HCT116 (cell line): ENCODE measurements around the gene PRM2. TPM values are rescaled to one million over a fixed set of nuclear protein-coding genes. Genes with fewer than 3 reads are reported as not detected.

Experiments
- ATAC-seq: fragments of 200-7000 bp; cut with Tn5 transposase; 2 replicates; pipeline ENCODE4 v1.9.1; 2020; ENCODE audit warnings: mild to moderate bottlenecking, moderate library complexity
- BruUV-seq: library from RNA; stranded (reverse); fragments of 400-500 nt; replicated peaks from 2 replicates; lab custom pipeline; 2021; lab: Mats Ljungman, UMichigan
- CTCF ChIA-PET: fragments of 300-600 bp; sonication (Branson Sonifier 250); formaldehyde crosslinking; loops from one replicate; lab custom pipeline; 2021; ENCODE audit warnings: antibody characterized with exemption; lab: Charles Lee
- POLR2A ChIA-PET: fragments of 300-600, 350-600 bp; sonication (Branson Sonifier 250); formaldehyde crosslinking; loops from one replicate; lab custom pipeline; 2021; ENCODE audit warnings: antibody characterized with exemption; lab: Charles Lee
- RAD21 ChIA-PET, 2 experiments: fragments of 300-600 bp; sonication (Branson Sonifier 250); formaldehyde crosslinking; loops; one replicate each; lab custom pipeline; 2023; ENCODE audit warnings: low total read pairs in 2 of 2; ENCODE audit not compliant: uncharacterized antibody in 2 of 2, unreplicated experiment in 2 of 2, low non-redundant PET in 1 of 2; lab: Charles Lee
- DNase-seq: peaks from one replicate; pipeline ENCODE4 v3.0.0-alpha.2; 2010; ENCODE audit warnings: low read depth, low spot score
- H2AFZ ChIP-seq: fragments of 200-600 bp; shearing (Covaris generic), sonication (generic); 2 replicates; pipeline ENCODE4 v1.6.1; 2017; ENCODE audit warnings: low read depth, mixed run types, mixed read lengths, antibody characterized with exemption, low read length; ENCODE audit not compliant: poor library complexity, severe bottlenecking
- H3K27ac ChIP-seq: 2 replicates; pipeline ENCODE4 v1.5.1; 2012; ENCODE audit warnings: low read depth, low read length
- H3K27me3 ChIP-seq: fragments of 200-600 bp; sonication (generic); 2 replicates; pipeline ENCODE4 v1.6.1; 2016; ENCODE audit warnings: mixed run types, low read length, mixed read lengths; ENCODE audit not compliant: insufficient read depth
- H3K36me3 ChIP-seq, 2 experiments: fragments of 200-500 bp in 1 of 2; fragments of 200-600 bp in 1 of 2; sonication (Bioruptor generic) in 1 of 2; sonication (generic) in 1 of 2; 2 replicates each; pipeline versions ENCODE4 v1.5.1 to v1.6.1; 2014 to 2016; ENCODE audit warnings: low read length in 2 of 2, inconsistent platforms in 1 of 2, mixed read lengths in 1 of 2, mixed run types in 1 of 2; ENCODE audit not compliant: insufficient read depth in 2 of 2, control insufficient read depth in 1 of 2
- H3K4me1 ChIP-seq, 2 experiments: fragments of 200-600 bp in 1 of 2; sonication (generic) in 1 of 2; 2 replicates each; pipeline versions ENCODE4 v1.5.1 to v1.6.1; 2012 to 2017; ENCODE audit warnings: low read length in 2 of 2, inconsistent platforms in 1 of 2, mild to moderate bottlenecking in 1 of 2, mixed read lengths in 1 of 2, mixed run types in 1 of 2, moderate library complexity in 1 of 2; ENCODE audit not compliant: insufficient read depth in 2 of 2, control insufficient read depth in 1 of 2
- H3K4me2 ChIP-seq: fragments of 200-600 bp; sonication (generic); 2 replicates; pipeline ENCODE4 v1.6.1; 2017; ENCODE audit warnings: mixed run types, low read length, mixed read lengths
- H3K4me3 ChIP-seq, 2 experiments: fragments of 200-600 bp in 1 of 2; sonication (generic) in 1 of 2; replicated peaks in 1 of 2; 2 replicates each; pipeline ENCODE4 v1.5.1; 2011 to 2016; ENCODE audit warnings: low read length in 2 of 2, control low read depth in 1 of 2, low read depth in 1 of 2, mild to moderate bottlenecking in 1 of 2, mixed read lengths in 1 of 2, mixed run types in 1 of 2
- H3K79me2 ChIP-seq: fragments of 200-600 bp; sonication (generic); 2 replicates; pipeline ENCODE4 v1.6.1; 2017; ENCODE audit warnings: mild to moderate bottlenecking, mixed run types, low read length, moderate library complexity, mixed read lengths; ENCODE audit not compliant: insufficient read depth
- H3K9ac ChIP-seq: fragments of 200-600 bp; sonication (generic); 2 replicates; pipeline ENCODE4 v1.6.1; 2016; ENCODE audit warnings: low read length, mixed read lengths
- H3K9me2 ChIP-seq: fragments of 200-600 bp; sonication (generic), shearing (Covaris generic); 2 replicates; pipeline ENCODE4 v1.6.1; 2017; ENCODE audit warnings: mixed run types, mild to moderate bottlenecking, moderate library complexity; ENCODE audit not compliant: insufficient read depth
- H3K9me3 ChIP-seq, 2 experiments: fragments of 200-500 bp in 1 of 2; fragments of 200-600 bp in 1 of 2; sonication (Bioruptor generic) in 1 of 2; sonication (generic) in 1 of 2; 2 replicates each; pipeline ENCODE4 v1.6.1; 2014 to 2017; ENCODE audit warnings: low read length in 2 of 2, mixed read lengths in 2 of 2, inconsistent platforms in 1 of 2, low read depth in 1 of 2, mild to moderate bottlenecking in 1 of 2, mixed run types in 1 of 2, moderate library complexity in 1 of 2; ENCODE audit not compliant: control insufficient read depth in 1 of 2, insufficient read depth in 1 of 2
- H4K20me1 ChIP-seq: fragments of 200-600 bp; sonication (generic), shearing (Covaris generic); 2 replicates; pipeline ENCODE4 v1.6.1; 2017; ENCODE audit warnings: mixed run types, mild to moderate bottlenecking, moderate library complexity; ENCODE audit not compliant: insufficient read depth
- EZH2 ChIP-seq: fragments of 200-600 bp; sonication (generic); IDR thresholded peaks from 2 replicates; pipeline ENCODE4 v1.6.1; 2017; ENCODE audit warnings: antibody characterized with exemption, mixed run types
- FOSL1 ChIP-seq: IDR thresholded peaks from 2 replicates; pipeline ENCODE4 v1.6.1; 2012; ENCODE audit warnings: low read depth
- RAD21 ChIP-seq: IDR thresholded peaks from 2 replicates; pipeline ENCODE4 v1.6.1; 2012; ENCODE audit warnings: low read depth, mild to moderate bottlenecking
- SP1 ChIP-seq: IDR thresholded peaks from 2 replicates; pipeline ENCODE4 v1.6.1; 2012; ENCODE audit warnings: low read depth
- TCF7L2 ChIP-seq: IDR thresholded peaks from 2 replicates; pipeline ENCODE4 v1.7.0; 2011; ENCODE audit warnings: borderline replicate concordance, inconsistent platforms; ENCODE audit not compliant: insufficient read depth, insufficient read length; ENCODE audit errors: extremely low read depth
- YY1 ChIP-seq: IDR thresholded peaks from 2 replicates; pipeline ENCODE4 v1.6.1; 2011; ENCODE audit warnings: low read length, low read depth, moderate library complexity, mild to moderate bottlenecking; ENCODE audit not compliant: insufficient replicate concordance; ENCODE audit errors: extremely low read depth
- ZFX ChIP-seq: fragments of 450-650 bp; IDR thresholded peaks from 2 replicates; pipeline ENCODE4 v1.6.1; 2017
- ZNF274 ChIP-seq: fragments of 200-500 bp; sonication (Bioruptor generic); IDR thresholded peaks from 2 replicates; pipeline ENCODE4 v1.6.1; 2014; ENCODE audit warnings: mild to moderate bottlenecking, low read depth, low read length, inconsistent platforms
- intact Hi-C: fragments of 100-400 bp; cut with micrococcal nuclease; formaldehyde crosslinking; loops from 2 replicates; pipeline ENCODE4 v1.10.0; 2022
- total RNA-seq: library from RNA; stranded (reverse); gene quantifications from one replicate; pipeline ENCODE4 v1.2.1, GENCODE V29; 2021; ENCODE audit not compliant: unreplicated experiment
- TF ChIP-seq, protein P1 (sequence below): IDR thresholded peaks from 2 replicates; pipeline ENCODE4 v1.6.1; 2012
- TF ChIP-seq, protein P2 (sequence below), 3 experiments: fragments of 200-600 bp in 1 of 3; sonication (generic) in 1 of 3; IDR thresholded peaks in 2 of 3; conservative IDR thresholded peaks in 1 of 3; 2 replicates each; pipeline ENCODE4 v1.5.1; 2012 to 2017; ENCODE audit warnings: low read depth in 2 of 3, low read length in 2 of 3, antibody characterized with exemption in 1 of 3, borderline replicate concordance in 1 of 3, control low read depth in 1 of 3, mild to moderate bottlenecking in 1 of 3, mixed read lengths in 1 of 3, mixed run types in 1 of 3, moderate library complexity in 1 of 3; ENCODE audit not compliant: insufficient read depth in 1 of 3
- TF ChIP-seq, protein P3 (sequence below): IDR thresholded peaks from 2 replicates; pipeline ENCODE4 v1.6.1; 2011; ENCODE audit warnings: mild to moderate bottlenecking, low read length, moderate library complexity; ENCODE audit not compliant: insufficient replicate concordance; ENCODE audit errors: extremely low read depth
- TF ChIP-seq, protein P4 (sequence below): IDR thresholded peaks from 2 replicates; pipeline ENCODE4 v1.6.1; 2012

The PRM2 gene
- total RNA-seq, 1 experiment from 2014 or later = not detected

DNA sequence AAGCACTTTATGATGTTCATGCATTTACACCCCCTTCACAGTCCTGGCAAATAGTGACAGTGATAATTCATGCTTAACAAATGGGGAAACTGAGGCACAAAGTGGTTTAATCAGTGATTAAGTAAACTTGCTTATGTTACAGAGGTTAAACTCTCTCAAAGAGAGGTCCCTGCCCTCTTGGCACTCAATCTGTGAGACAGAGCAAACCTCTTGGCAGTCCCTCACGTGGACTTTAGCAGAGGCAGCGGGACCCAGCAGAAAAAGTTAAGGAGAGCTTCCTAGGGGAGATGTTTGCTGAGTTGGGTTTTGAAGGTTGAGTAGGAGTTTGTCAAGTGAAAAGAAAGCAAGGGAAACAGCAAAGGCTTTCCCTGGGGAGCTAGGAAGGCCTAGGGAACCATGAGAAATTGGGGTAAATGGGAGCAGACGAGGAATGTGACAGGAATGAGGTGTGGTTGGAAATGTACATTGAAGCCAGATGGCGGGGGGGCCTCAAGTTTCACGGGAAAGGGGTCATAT, 31.0 kb downstream of the PRM2 start:
- H3K36me3 ChIP-seq = no peaks in the 10 kb centered on the region
- H3K27ac ChIP-seq = no peak overlapping the region
- no peaks in the 10 kb centered on the region for H4K20me1 ChIP-seq
- ChIA-PET CTCF (interaction anchor here (1.0 kb wide), 1 partner anchor 10 kb away, joined by 6 read pairs; the partner anchor contains the start of gene SOCS1), POLR2A (interaction anchor here (1.4 kb wide), 1 partner anchor 11 kb away, joined by 8 read pairs; the partner anchor contains the start of gene SOCS1), RAD21 (no interaction called here)
- no peak for ATAC-seq
- no peak overlapping the region for H3K4me2 ChIP-seq
- H3K9ac ChIP-seq = no peak overlapping the region
- H3K4me3 ChIP-seq = no peak overlapping the region
- no peaks in the 10 kb centered on the region for H3K9me2 ChIP-seq
- H3K27me3 ChIP-seq = no peaks in the 10 kb centered on the region
- H2AFZ ChIP-seq = no peak overlapping the region
- no peak for DNase-seq
- H3K79me2 ChIP-seq = no peaks in the 10 kb centered on the region
- intact Hi-C loops = no loop called here
- BruUV-seq = no TSS peak
- TF ChIP-seq, protein P1, sequence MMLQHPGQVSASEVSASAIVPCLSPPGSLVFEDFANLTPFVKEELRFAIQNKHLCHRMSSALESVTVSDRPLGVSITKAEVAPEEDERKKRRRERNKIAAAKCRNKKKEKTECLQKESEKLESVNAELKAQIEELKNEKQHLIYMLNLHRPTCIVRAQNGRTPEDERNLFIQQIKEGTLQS = no peak
- no peak for TF ChIP-seq SP1
- no peak for TF ChIP-seq RAD21
- no peak for TF ChIP-seq ZNF274
- no peak for TF ChIP-seq ZFX
- no peak for TF ChIP-seq TCF7L2
- no peak for TF ChIP-seq EZH2
- TF ChIP-seq, protein P2, sequence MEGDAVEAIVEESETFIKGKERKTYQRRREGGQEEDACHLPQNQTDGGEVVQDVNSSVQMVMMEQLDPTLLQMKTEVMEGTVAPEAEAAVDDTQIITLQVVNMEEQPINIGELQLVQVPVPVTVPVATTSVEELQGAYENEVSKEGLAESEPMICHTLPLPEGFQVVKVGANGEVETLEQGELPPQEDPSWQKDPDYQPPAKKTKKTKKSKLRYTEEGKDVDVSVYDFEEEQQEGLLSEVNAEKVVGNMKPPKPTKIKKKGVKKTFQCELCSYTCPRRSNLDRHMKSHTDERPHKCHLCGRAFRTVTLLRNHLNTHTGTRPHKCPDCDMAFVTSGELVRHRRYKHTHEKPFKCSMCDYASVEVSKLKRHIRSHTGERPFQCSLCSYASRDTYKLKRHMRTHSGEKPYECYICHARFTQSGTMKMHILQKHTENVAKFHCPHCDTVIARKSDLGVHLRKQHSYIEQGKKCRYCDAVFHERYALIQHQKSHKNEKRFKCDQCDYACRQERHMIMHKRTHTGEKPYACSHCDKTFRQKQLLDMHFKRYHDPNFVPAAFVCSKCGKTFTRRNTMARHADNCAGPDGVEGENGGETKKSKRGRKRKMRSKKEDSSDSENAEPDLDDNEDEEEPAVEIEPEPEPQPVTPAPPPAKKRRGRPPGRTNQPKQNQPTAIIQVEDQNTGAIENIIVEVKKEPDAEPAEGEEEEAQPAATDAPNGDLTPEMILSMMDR (IDR thresholded peaks at IDR 0.05 in 2 of 3, conservative IDR thresholded peaks at IDR 0.05 in 1 of 3; ENCODE audit: borderline replicate concordance in 1 of 3, insufficient read depth in 1 of 3, low read depth in 2 of 3, low read length in 2 of 3) = no peak
- TF ChIP-seq, protein P3, sequence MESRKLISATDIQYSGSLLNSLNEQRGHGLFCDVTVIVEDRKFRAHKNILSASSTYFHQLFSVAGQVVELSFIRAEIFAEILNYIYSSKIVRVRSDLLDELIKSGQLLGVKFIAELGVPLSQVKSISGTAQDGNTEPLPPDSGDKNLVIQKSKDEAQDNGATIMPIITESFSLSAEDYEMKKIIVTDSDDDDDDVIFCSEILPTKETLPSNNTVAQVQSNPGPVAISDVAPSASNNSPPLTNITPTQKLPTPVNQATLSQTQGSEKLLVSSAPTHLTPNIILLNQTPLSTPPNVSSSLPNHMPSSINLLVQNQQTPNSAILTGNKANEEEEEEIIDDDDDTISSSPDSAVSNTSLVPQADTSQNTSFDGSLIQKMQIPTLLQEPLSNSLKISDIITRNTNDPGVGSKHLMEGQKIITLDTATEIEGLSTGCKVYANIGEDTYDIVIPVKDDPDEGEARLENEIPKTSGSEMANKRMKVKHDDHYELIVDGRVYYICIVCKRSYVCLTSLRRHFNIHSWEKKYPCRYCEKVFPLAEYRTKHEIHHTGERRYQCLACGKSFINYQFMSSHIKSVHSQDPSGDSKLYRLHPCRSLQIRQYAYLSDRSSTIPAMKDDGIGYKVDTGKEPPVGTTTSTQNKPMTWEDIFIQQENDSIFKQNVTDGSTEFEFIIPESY = no peak
- no peak for TF ChIP-seq FOSL1
- TF ChIP-seq YY1 = no peak
- TF ChIP-seq, protein P4, sequence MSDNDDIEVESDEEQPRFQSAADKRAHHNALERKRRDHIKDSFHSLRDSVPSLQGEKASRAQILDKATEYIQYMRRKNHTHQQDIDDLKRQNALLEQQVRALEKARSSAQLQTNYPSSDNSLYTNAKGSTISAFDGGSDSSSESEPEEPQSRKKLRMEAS = no peak
- no peaks in the 10 kb centered on the region for H3K9me3 ChIP-seq
- no peaks in the 10 kb centered on the region; a peak in 1 of 4 replicates for H3K4me1 ChIP-seq
